HG03521 (cell line): ENCODE data around the gene KCNMB3.
"Not testable (repeated sequence)": the region's sequence is repeated elsewhere in the genome, so short reads cannot be mapped to it uniquely, and the experiment has no call there.

Experiments used
- ATAC-seq: cut with Tn5 transposase; IDR thresholded peaks from one replicate; pipeline ENCODE4 v1.9.1; 2021; ENCODE audit warnings: mild to moderate bottlenecking, moderate library complexity; ENCODE audit not compliant: unreplicated experiment

Gene KCNMB3, protein sequence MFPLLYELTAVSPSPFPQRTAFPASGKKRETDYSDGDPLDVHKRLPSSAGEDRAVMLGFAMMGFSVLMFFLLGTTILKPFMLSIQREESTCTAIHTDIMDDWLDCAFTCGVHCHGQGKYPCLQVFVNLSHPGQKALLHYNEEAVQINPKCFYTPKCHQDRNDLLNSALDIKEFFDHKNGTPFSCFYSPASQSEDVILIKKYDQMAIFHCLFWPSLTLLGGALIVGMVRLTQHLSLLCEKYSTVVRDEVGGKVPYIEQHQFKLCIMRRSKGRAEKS

DNA sequence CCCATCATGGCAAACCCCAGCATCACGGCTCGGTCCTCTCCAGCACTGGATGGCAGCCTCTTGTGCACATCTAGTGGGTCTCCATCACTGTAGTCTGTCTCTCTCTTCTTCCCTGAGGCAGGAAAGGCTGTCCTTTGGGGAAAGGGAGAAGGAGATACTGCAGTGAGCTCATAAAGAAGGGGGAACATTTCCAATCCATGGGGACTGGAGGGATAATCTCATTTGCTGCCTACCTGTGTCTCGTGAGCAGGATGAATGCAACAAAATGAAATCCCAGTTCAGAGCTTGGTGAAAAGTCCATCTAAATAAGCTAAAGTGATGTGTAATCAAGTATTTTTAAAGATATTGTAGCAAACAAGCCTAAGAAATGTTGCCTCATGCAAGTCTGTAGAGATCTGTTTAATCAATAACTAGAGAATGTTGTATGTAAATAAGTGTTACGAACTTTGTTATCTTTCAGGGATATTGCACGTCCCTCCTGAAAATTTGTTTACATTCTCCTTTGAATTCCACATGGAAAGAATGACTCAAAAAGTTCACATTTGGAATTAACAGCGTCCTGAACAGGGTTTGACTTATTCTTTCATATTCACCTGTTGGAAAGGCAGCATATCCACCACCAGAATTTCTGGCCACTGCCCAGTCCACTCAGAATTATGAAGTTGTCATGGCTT is at the start of gene KCNMB3:
TSS of gene KCNMB3 (minus strand) at position 312 of the 674 bp plus-strand sequence. CDS start at position 188, 124 bp downstream.
- ATAC-seq: no peak

DNA sequence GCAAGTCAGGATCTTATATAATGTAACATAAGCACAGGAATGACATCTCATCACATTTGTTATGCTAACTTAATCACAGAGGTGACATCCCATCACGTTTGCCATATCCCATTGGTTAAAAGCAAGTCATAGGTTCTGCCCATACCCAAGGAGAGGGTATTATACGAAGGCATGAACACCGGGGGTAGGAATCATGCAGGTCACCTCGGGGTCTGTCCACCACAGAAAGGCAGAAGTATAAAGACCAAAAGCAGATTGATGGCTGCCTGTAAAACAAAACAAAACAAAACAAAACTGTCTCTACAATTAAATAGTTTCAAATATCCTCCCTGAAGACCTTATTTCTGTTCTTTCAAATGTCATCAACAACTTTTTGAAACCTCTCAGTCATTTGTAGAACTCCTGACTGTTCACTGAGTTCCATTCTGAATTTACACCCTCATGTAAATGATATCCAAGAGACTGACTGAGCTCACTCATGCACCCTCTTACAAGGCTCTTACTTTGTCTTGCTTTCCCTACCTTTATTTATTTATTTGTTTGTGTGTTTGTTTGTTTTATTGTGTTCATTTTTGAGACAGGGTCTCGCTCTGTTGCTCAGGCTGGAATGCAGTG is 49.2 kb upstream of the KCNMB3 start:
- ATAC-seq: no peak

DNA sequence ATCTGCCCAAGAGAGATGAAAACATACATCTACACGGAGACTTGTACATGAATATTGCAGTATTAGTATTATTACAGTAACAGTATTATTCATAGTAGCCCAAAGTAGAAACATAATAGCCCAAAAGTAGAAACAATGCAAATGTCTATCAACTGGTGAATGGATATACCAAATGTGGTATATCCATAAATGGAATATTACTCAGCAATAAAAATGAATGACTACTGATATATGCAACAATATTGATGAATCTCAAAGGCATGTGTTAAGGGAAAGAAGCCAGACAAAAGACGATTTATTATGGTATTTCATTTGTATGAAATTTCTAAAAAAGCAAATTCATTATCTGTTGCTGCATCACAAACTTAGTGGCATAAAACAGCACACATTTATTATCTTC is 48.4 kb upstream of the KCNMB3 start:
- no peak for ATAC-seq

DNA sequence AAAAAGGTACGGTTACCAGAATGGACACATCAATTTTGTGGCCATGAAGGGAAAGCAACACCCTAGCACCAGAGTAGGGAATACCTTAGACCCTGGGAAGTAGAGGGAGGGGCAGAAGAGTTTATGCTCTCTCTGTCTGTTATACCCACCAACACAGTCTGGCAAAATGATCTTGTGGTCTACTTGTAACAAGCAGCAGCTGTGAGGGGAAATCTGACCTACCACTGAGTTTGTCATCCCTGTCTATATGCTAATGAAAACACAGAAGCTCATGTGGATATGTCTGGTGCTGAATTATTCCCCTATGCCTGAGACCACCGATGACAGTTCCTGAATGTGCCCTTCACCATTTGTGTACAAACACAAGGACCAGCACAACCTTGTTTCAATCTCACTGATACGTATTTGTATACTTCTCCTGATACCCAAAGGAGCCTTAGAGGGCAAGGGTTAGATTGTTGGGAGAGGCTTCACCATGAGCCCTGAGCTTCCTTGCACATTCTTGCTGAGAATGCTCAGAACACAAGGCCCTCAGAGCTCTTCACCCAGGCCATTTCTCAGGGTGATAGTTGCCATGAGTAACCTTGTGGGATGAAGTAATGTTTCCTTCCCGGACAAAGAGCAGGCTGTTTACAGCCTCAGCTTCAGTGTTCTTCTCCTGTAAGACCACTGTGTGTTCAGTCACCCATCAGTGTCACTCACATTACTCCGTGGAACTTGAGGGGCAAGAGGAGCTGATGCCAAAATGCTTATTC is 47.2 kb upstream of the KCNMB3 start:
- ATAC-seq: no peak

DNA sequence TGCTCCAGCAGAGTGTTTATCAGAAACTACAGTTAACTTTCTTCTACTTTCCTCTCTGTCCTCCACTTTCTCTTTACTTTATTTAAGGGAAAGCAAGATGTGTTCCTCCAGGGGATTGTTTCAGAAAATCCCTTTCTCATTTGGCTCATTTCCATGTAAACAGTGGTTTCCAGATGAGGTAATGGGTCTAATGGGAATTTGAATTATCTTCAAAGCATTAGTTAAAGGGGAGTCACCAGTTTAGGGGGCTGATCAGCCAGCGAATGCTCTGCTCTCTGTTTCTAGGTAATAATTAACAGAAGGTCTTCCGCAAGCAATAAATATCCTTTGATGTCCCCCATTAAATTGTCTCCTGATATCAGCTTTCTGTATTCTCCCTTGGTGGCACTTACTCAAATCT is 41.5 kb upstream of the KCNMB3 start:
- no peak for ATAC-seq

DNA sequence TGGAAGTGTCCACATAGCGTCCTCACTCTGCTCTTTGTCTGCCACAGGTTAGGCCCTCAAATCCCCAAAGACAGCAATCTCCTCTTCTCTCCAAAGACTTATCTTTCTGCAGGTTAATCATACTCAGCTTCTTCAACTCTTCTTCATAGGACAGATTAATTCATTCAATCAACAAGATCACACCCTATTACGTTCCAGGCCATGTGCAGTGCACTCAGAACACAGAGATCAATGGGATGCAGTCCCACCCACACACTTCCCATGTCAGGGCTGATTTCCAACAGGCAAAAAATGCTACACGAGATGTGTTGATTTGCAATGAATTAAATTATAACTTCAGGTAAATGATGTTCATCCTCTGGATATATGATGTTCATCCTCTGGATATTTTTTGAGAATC is 38.4 kb upstream of the KCNMB3 start:
- no peak for ATAC-seq

DNA sequence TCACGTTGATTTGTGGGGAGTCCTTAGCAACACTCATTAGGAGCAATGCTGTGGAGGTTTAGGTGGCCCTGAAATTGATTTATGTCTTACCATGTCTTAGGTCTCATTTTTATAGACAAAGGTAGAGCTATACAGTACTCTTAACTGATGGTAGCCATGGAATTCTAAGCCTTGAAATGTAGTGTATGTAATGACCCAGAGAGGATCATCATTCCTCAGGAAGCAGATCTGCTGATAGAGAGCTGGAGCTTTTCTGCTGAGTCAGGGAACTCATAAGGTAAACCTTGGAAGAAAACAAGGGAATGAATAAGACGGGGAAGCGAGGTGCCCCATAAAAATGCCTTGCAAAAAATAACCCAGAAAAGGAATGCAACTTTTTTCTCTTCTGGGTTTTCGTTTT is 37.9 kb upstream of the KCNMB3 start:
- no peak for ATAC-seq

DNA sequence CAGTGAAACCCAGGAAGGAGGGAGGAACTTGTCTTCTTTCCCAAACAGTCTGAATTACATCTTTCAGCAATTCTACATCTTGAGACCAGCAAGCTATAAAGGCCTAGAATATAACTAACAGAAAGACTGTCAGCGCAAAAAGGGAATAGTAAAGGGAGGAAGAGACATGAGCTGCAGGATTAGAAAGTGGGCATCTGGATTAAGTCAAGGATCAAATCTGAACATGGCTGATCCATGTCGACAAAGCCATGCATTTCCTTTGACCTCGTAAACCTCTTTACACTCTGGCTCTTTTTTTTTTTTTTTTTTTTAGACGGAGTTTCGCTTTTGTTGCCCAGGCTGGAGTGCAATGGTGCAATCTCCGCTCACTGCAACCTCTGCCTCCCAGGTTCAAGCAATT is 35.4 kb upstream of the KCNMB3 start:
- no peak for ATAC-seq

DNA sequence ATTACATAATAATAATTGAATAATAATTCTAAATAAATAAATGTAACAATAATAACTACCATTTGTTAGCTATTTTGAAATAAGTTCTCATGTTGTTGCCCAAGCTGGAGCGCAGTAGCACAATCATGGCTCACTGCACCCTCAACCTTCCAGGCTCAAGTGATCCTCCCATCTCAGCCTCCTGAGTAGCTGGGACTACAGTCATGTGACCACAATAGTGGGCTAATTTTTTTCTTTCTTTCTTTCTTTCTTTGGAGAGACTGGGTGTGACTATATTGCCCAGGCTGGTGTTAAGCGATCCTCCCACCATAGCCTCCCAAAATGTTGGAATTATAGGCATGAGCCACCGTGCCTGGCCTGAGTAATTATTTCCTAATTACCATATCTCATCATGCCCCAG is 30.9 kb upstream of the KCNMB3 start:
- ATAC-seq: no peak

DNA sequence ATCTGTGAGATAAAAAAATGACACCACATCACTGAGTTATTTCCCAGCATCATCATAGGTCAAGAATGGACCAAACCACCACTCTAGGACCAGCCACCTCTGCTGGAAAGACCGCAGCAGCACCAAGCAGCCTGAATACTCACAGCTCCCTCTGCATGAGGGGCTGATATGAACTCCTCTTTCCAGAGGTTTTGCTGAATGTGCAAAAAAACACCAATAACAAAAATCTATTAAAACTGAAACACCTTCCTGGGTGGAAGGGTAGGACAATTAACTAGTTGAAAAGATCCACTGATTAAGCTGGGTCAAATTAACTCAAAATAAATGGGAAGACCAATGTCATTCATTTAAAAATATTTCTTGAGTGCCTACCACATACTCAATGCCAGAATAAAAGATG is 28.9 kb upstream of the KCNMB3 start:
- no peak for ATAC-seq

DNA sequence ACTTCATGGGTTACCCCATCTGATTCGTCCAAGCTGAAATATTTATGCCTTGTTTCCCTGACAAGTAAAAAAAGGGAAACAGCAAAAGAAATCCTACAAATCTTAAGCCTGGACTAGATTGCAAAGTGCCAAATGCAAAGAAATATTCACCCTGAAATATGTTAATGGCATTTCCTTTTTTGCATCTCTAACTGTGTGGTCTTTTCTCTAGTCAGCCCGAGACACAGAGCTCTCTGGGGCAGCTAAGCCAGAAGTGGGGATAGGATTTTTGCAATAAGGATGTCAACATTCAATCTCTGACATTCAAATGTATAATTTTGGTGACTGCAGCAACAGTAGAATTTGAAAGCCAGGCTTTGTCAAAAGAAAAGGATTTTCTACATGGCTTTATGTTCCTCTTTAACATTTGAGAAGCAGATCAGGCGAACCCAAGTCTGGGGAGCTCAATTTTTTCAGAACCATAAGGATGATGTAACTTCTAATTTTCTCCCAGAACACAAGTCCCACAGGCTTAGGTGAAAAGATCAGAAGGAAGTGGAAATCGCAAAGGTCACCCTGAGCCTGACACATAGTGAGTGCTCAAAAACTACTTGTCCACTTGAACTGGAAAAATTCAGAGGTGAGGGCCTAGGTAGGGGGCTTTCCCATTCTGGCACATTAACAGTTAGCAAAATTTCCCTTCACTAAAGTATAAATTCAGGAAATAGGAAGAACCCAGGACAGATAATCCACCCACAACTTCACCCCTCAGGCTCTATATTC is 28.2 kb upstream of the KCNMB3 start:
- no peak for ATAC-seq

DNA sequence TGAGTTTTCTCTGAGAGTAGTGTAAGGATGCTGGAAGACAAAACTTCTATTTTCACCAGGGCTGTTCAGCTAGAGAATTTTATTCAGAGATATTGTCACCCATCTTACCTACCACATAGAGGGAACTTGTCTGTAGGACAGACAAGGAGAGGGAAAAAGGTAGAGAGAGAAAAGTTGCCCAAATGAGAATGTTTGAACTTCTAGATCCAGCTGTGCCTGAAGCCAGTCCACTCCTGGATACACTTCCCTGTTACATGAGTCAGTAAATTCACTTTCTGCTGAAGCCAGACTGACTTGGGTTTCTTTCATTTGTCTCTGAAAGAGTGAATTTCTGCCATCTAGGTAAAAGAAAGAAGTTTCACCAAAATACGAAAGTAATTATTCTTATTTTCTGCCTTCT is 27.2 kb upstream of the KCNMB3 start:
- no peak for ATAC-seq

DNA sequence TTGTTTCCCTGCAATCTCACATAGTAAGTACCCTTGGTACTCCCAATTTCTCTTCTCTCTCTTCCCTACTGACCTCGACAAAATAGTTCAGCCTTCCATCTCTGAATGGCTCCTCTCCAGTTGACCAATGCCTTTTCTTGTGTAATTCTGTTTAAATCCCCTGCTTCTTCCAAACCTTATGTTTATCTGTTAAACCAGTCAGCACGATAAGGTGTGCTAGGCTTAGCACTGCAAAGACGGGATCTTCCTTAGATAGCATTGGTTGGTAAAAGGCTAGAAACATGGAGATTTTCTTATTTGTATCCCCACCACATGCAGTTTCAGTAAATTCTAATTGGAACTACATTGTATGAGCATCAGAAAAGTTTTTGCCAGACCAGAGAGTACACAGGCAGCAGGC is 25.8 kb upstream of the KCNMB3 start:
- no peak for ATAC-seq

DNA sequence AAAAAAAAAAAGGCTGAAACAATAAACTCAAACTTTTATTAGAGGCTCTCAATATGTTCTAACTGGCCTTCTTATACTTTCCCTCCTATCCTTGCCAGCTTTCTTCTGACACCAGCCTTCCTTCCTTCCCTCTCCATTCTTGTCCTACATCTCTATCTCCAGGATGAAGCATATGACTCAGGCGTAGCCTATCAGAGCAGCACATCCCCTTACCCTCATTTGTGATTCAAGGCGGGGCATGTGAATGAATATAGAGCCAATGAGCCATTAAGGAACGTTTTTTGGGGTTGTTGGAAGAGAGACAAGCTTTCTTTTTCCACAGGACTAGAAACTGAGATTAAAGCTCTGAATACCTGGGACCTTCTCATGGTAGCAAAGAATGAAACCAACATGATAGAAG is 25.1 kb upstream of the KCNMB3 start:
- ATAC-seq: no peak

DNA sequence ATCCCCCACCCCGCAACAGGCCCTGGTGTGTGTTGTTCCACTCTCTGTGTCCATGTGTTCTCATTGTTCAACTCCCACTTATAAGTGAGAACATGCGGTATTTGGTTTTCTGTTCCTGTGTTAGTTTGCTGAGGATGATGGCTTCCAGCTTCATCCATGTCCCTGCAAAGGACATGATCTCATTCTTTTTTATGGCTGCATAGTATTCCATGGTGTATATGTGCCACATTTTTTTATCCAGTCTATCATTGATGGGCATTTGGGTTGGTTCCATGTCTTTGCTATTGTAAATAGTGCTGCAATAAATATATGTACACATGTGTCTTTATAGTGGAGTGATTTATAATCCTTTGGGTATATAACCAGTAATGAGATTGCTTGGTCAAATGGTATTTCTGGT is 23.5 kb upstream of the KCNMB3 start:
- ATAC-seq: not testable (repeated sequence)

DNA sequence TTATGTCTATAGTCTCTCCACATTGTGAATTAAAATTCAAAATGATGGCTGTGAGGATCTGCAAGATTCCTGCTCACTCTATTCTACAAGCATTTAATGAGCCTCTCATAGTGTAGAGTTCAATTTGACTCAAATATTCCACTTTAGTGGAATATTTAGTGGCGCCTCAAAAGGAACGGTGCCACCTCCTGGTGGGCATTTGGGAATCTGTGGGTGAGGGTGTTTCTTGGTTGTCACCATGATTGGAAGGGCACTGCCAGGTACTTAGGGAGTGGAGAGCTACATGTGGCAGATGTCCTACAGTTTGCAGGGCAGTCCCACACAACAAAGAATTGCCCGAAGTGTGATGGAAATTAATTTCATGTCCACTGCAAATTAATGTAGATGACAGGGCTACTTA is 21.5 kb upstream of the KCNMB3 start:
- ATAC-seq: no peak

DNA sequence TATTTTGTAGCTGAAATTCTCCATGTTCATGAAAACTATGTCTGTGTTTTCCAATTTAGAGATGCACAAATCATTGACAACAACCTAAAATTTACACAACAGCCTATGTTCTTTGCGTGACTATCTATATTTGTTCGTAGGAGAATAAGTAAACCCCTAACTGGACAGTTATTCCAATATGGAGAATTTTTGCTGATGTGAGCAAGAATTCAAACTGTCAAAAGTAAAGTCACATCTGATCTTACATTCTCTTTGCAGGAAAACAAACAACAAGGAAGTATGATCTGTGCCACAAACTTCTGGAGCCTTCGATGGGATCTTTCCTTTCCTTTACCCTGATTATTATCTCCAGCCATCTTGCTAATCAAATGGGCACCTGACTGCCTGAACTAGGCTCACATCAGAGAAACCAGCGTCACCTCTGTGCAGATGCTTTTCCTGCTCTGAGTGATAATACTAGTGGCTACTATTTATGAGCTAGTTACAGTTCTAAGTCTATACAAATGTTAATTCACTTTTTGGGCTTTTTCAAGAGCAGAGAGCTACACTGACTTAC is 18.3 kb upstream of the KCNMB3 start:
- ATAC-seq: no peak

DNA sequence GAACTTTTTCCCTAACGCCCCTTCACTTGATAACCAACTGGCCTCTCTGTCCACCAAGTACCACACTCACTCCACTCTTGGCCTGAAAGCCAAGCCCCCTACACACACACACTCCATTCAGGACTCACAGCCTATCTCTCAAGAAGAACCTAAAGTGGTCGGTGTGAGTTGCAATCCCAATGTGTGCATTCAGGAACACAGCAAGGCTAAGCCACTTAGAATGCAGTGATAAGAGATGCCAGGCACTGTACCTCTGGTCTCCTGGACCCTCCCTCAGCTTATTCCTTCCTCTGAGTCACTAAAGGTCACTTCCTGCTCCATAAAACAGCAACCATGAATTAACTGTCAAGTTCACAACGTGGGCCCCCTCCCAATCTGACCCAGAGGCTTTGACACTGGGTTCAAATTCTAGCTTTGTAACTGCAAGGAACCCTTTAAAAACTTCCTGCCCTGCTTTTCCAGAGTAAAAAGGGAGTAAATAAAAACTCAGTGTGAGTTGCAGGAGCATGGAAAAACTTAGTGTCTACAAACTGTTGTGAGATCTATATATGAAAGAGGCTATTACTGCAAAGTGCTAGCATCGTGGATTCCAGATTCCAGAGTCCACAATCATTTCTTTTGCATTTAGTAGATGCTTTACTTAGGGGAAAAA is 17.6 kb upstream of the KCNMB3 start:
- ATAC-seq: no peak

DNA sequence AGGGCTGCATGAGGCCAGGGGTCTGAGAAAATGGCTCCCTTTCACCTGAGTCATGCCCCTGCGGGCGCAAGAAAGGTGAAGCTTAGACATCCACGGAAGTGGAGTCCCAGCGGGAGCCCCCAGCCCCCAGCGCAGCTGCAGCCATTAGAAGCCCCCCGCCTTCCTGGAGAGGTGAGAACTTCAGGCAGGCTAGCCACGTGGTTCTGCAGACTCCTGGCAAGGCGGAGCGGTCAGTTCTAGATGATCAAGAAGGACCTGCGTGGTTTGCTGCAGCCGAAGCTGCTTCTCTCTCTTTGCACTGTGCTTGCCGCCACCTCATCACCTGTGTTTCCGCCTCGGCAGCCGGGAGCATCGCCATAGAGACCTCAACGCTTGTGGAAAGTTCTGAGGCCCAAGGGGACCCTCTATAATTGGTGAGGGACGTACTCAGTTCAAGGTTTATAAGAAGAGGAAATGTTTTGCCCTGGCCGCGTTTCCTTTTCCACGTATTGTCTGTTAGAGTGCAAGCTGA is 15.8 kb upstream of the KCNMB3 start:
- no peak for ATAC-seq

DNA sequence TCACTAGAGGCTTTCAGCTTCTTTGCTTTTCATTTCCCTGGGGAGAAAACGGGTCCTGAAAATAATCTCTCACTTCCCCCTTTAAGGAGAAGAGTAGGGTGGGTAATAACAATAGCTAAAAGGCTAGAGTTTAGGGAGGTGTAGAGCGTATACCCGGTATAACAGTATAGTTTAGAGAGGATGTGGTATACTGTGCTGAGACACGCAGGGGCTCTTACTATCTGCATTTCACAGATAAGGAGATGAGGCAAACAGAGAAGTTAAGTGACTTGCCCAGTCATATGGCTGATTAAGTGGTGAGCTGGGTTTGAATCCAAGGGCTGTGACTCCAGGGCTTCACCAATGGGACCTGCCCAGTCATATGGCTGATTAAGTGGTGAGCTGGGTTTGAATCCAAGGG is 15.0 kb upstream of the KCNMB3 start:
- ATAC-seq: no peak
